Thyroid gland (tissue), 4 donors: Measurements from ENCODE around the gene GALNT2. TPM values are rescaled to one million over a fixed set of nuclear protein-coding genes. Genes with fewer than 3 reads are reported as not detected.

ENCODE experiments used
- DNase-seq, 2 donors: peaks; one replicate each; pipeline ENCODE4 v3.0.0-alpha.2; 2019
- H3K27ac ChIP-seq, 3 donors: fragments of 200-600 bp; sonication (generic); 1 replicate in 2 of 3; 2 replicates in 1 of 3; pipeline ENCODE4 v1.5.1; 2016 to 2019; ENCODE audit warnings: mild to moderate bottlenecking in 1 of 3, moderate library complexity in 1 of 3
- H3K27me3 ChIP-seq: fragments of 200-600 bp; sonication (generic); one replicate; pipeline ENCODE4 v1.5.1; 2019
- H3K36me3 ChIP-seq, 2 donors: fragments of 200-600 bp; sonication (generic); one replicate each; pipeline ENCODE4 v1.5.1; 2016 to 2019
- H3K4me1 ChIP-seq, 2 donors: fragments of 200-600 bp; sonication (generic); one replicate each; pipeline ENCODE4 v1.5.1; 2017 to 2019
- H3K4me3 ChIP-seq, 3 donors: fragments of 200-600 bp; sonication (generic); replicated peaks in 1 of 3; 1 replicate in 2 of 3; 2 replicates in 1 of 3; pipeline ENCODE4 v1.5.1; 2016; ENCODE audit warnings: mild to moderate bottlenecking in 1 of 3
- H3K9me3 ChIP-seq: fragments of 200-600 bp; sonication (generic); one replicate; pipeline ENCODE4 v1.5.1; 2017
- POLR2A ChIP-seq, 2 donors: fragments of 450-650 bp; IDR thresholded peaks; one replicate each; pipeline ENCODE4 v1.6.1; 2017; ENCODE audit warnings: antibody characterized with exemption in 2 of 2, mild to moderate bottlenecking in 2 of 2, moderate library complexity in 1 of 2
- WGBS, 2 donors: methylation state at CpG; one replicate each; pipeline ENCODE4 v1.1.5; 2017; 5-methylcytosine and 5-hydroxymethylcytosine counted together
- intact Hi-C: fragments of 100-400 bp; cut with DNase I; formaldehyde crosslinking; loops from one replicate; pipeline ENCODE4 v1.15.1; 2023
- total RNA-seq, 4 donors: library from RNA; depleted of rRNA; stranded (reverse); fragments of >200 nt; gene quantifications; one replicate each; pipeline ENCODE4 v1.2.3, GENCODE V29; 2016
- TF ChIP-seq, protein P1 (sequence below), 6 experiments: fragments of 200-600 bp in 3 of 6; fragments of 450-650 bp in 3 of 6; sonication (generic) in 3 of 6; IDR thresholded peaks; one replicate each; pipeline ENCODE4 v1.5.1; 2016 to 2019; ENCODE audit warnings: antibody characterized with exemption in 6 of 6, mild to moderate bottlenecking in 2 of 6, inconsistent platforms in 1 of 6, moderate library complexity in 1 of 6

Gene GALNT2
- total RNA-seq, 4 donors from 2014 or later: 26.2 to 48.9 (median 42.3) TPM

DNA sequence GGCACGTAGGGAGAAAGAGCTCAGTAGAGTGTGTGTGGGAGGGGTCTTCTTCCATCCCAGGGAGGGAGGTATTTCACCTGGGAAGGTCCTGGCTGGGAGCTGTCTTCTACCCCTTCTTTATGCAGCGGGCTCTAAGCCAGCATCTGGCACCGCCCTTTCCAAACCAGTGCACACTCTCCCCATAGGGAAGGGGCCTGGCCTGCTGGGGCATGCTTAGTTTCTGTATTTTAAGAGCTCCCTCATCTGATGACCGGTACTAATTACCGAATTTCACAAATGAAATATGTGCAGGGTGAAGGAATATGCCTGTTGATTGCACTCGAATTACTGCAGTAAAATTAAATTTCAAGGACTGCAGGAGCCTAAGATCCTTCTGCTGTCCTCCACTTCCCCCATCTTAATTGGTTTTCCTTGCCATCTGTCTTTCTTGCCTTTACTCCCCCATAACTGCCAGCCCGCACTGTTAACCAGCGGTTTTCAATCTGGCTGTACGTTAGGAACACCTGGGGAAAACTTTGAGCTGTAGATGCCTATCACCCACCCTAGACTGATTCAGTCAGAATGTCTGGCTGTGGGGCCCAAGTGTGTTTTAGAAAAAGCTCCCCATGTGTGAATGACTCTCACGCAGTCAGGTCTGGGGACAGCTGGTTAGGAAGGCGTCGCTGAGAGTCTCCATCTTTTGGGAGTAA lies 20.1 kb downstream of the GALNT2 start:
- intact Hi-C loops: no loop called here
- Histone ChIP-seq H3K27me3 (no peaks in the 10 kb centered on the region), H3K36me3 (peaks cover 0 to 3% of the 10 kb centered on the region in 2 donors), H3K4me1 (peaks cover 16 to 39% of the 10 kb centered on the region in 2 donors), H3K4me3 (no peak overlapping the region), H3K27ac (no peak overlapping the region), H3K9me3 (no peaks in the 10 kb centered on the region)
- no peak for TF ChIP-seq POLR2A (IDR thresholded peaks at IDR 0.05)
- TF ChIP-seq, protein P1, sequence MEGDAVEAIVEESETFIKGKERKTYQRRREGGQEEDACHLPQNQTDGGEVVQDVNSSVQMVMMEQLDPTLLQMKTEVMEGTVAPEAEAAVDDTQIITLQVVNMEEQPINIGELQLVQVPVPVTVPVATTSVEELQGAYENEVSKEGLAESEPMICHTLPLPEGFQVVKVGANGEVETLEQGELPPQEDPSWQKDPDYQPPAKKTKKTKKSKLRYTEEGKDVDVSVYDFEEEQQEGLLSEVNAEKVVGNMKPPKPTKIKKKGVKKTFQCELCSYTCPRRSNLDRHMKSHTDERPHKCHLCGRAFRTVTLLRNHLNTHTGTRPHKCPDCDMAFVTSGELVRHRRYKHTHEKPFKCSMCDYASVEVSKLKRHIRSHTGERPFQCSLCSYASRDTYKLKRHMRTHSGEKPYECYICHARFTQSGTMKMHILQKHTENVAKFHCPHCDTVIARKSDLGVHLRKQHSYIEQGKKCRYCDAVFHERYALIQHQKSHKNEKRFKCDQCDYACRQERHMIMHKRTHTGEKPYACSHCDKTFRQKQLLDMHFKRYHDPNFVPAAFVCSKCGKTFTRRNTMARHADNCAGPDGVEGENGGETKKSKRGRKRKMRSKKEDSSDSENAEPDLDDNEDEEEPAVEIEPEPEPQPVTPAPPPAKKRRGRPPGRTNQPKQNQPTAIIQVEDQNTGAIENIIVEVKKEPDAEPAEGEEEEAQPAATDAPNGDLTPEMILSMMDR (IDR thresholded peaks at IDR 0.05): no peak
- peak; percentile 50 for DNase-seq
- 67 to 72% methylated on average over 10 to 12 of the region's 12 CpGs for WGBS, 2 donors

DNA sequence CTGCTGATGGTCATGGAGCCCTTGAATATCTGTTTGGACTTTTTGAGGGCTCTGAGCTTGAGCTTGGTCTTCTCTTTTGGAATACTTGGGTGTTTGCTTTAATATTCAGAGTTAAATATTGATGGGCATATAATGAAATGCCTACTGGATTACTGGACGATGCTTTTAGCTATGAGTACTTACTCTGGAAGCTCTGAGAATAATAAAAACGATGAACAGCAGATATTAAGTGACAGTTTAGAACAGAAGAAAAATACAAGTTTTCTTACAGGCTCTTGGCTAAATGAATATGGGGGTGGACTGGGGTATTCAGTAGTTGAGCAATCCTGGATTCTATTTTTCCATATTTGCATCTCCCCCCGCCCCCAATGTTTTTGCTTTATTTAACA lies 20.7 kb downstream of the GALNT2 start:
- H3K27me3 ChIP-seq: no peaks in the 10 kb centered on the region
- H3K4me3 ChIP-seq: no peak overlapping the region
- H3K9me3 ChIP-seq: no peaks in the 10 kb centered on the region
- WGBS, 2 donors: 82 to 87% methylated on average over 3 of the region's 3 CpGs
- no peak for DNase-seq
- TF ChIP-seq POLR2A (IDR thresholded peaks at IDR 0.05): no peak
- TF ChIP-seq, protein P1 (IDR thresholded peaks at IDR 0.05): no peak
- H3K27ac ChIP-seq: no peak overlapping the region
- peaks cover 0 to 3% of the 10 kb centered on the region in 2 donors for H3K36me3 ChIP-seq
- H3K4me1 ChIP-seq: peaks cover 16 to 39% of the 10 kb centered on the region in 2 donors
- intact Hi-C loops: no loop called here

DNA sequence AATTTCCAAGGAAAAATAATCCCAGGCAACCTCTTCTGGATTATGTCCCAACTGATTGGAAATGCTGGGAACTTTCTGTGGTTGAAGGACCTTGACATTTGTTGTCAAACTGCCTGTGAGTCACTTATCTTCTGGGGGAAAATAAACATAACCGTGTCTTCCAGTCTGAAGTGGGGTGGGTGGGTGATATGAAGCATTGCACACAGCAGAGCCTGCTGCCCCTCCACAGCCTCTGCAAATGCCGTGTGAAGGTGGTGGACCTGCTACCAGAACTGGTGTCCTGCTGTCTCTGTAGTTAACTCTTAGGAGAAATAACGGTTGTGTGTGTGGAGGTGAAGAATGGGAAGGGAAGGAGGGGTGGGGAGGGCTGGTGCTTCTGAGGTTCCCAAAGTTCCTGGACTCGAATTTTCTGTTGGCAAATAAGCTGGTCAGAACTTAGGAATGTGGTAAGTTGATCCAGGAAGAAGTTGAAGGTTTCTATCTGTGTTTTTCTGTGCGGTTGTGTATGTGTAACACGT lies 23.2 kb downstream of the GALNT2 start:
- Histone ChIP-seq H3K4me3 (no peak overlapping the region), H3K9me3 (no peaks in the 10 kb centered on the region), H3K36me3 (peaks cover 0 to 3% of the 10 kb centered on the region in 2 donors), H3K27ac (no peak overlapping the region), H3K4me1 (peaks cover 16 to 28% of the 10 kb centered on the region in 2 donors), H3K27me3 (no peaks in the 10 kb centered on the region)
- WGBS, 2 donors: 63 to 67% methylated on average over 6 of the region's 6 CpGs
- TF ChIP-seq, protein P1 (IDR thresholded peaks at IDR 0.05): no peak
- TF ChIP-seq POLR2A (IDR thresholded peaks at IDR 0.05): no peak
- no peak for DNase-seq
- intact Hi-C loops: no loop called here

DNA sequence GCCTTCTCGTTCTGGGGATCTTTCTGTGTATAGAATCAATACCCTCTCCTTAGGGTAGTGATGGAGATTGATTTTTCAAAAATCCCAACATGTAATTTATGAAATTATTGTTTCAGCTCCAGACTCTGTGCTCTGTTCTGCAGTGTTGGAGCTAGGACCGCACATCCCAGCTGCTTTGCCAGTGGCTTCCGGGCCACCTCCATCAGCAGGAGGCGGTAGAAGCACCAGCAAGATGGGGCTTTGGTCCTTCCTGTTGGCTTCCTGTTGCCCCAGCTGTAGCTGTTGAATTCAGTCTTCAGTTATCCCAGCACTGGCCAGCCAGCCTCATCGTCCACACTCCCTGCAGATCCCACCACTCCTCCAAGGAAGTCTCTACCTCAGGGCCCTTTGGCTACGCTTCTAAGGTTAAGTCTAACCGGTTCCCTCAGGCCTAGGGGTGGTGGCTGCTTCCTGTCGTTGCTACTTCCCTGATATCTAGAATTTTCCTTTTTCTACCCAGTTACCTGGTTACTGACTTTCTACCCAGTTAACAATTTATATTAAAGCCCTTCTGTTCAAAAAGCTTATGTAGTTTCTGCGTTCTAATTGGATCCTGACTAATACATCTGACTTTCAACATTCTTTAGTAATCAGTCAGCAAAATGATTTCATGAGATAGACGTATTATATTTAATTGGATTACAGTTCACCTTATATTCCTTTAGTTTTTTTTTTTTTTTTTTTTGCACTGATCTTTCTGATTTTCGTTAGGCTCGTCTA lies 24.6 kb downstream of the GALNT2 start:
- 95 to 96% methylated on average over 12 of the region's 12 CpGs for WGBS, 2 donors
- Histone ChIP-seq H3K4me3 (no peak overlapping the region), H3K27ac (no peak overlapping the region), H3K4me1 (peaks cover 8 to 19% of the 10 kb centered on the region in 2 donors), H3K36me3 (peaks cover 0 to 3% of the 10 kb centered on the region in 2 donors), H3K9me3 (no peaks in the 10 kb centered on the region), H3K27me3 (no peaks in the 10 kb centered on the region)
- intact Hi-C loops: no loop called here
- TF ChIP-seq, protein P1 (IDR thresholded peaks at IDR 0.05): no peak
- no peak for TF ChIP-seq POLR2A (IDR thresholded peaks at IDR 0.05)
- no peak for DNase-seq

DNA sequence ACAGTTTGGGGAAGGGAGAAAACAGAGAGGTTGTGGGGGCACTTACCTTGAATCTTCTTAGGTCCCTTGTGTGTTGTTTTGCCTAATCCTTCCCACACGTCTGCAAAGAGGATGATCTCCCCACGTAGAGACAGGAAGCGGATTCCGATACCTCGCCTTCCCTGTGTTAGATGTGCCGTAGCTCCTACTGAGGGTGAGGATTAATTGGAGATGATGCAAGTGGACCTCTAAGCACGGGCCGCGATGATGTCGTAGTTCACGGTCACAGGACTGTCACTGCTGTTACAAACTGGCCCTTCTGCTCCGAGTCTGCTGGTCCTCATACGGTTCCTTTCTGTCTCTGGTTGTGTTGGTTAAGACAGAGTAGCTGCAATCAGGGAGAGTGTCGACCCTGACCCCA lies 27.7 kb downstream of the GALNT2 start:
- H3K27me3 ChIP-seq: no peaks in the 10 kb centered on the region
- TF ChIP-seq, protein P1 (IDR thresholded peaks at IDR 0.05): no peak
- no peak for TF ChIP-seq POLR2A (IDR thresholded peaks at IDR 0.05)
- H3K27ac ChIP-seq: no peak overlapping the region
- intact Hi-C loops: no loop called here
- 93 to 98% methylated on average over 14 of the region's 14 CpGs for WGBS, 2 donors
- H3K9me3 ChIP-seq: no peaks in the 10 kb centered on the region
- H3K36me3 ChIP-seq: no peaks in the 10 kb centered on the region
- no peak overlapping the region for H3K4me3 ChIP-seq
- no peak for DNase-seq
- H3K4me1 ChIP-seq: peaks cover 0 to 7% of the 10 kb centered on the region in 2 donors
